ENCODE data around the gene LMNTD1. TPM values are rescaled to one million over a fixed set of nuclear protein-coding genes. Genes with fewer than 3 reads are reported as not detected.
A peak's percentile ranks its signal among the peaks of the same experiment; 100 is the strongest.

LMNTD1 gene
- total and polyA plus RNA-seq, 9 of the 15 experiments (the other 6 are each of a cell fraction or from before 2014, with no cell fraction given): not detected

DNA sequence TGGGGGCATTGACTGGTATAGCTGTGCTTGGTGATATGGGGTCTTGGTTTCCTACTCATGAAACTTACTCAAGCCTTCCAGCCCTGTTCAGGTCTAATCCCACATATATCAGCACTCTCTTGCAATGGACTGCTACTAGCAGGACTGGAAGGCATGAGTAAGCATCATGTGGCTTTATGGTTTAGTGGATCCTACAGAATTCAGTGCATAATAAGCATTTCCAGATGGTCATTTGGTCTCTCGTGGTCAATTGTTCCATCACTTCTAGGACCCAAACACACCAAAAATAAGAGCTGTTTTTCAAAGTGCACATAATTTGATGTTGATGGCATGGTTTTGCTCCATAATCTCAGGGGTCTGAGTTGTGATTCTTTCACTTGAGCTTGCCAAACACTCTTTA, 114.4 kb downstream of the LMNTD1 start:
- no TSS peak for BruUV-seq (replicated peaks)
- H3K9me1 ChIP-seq (ENCODE audit: control insufficient read depth, insufficient read depth, low read length): no peaks in the 10 kb centered on the region
- whole genome bisulfite sequencing (ENCODE audit: insufficient coverage, low coverage, missing lambda C conversion rate): 0% methylated on average over 1 of the region's 1 CpG
- no peak overlapping the region for H2AFZ ChIP-seq (ENCODE audit: low read depth, low read length)
- no peak overlapping the region for H3K9ac ChIP-seq (ENCODE audit: insufficient read depth in 1 of 2, low read depth in 2 of 2, low read length in 2 of 2)
- no peaks in the 10 kb centered on the region for H3K4me1 ChIP-seq (replicated peaks in 1 of 2; ENCODE audit: control insufficient read depth in 2 of 2, insufficient read depth in 2 of 2, low read length in 2 of 2)
- no peak overlapping the region for H3K27ac ChIP-seq (ENCODE audit: extremely low read depth, low read depth, low read length)
- no peaks in the 10 kb centered on the region for H3K79me2 ChIP-seq (ENCODE audit: control insufficient read depth, insufficient read depth, low read length)
- POLR2A ChIA-PET: no interaction called here
- in situ Hi-C loops (cut with MboI): no loop called here
- H3K27me3 ChIP-seq (ENCODE audit: control insufficient read depth in 2 of 2, insufficient read depth in 2 of 2, low read length in 2 of 2): no peaks in the 10 kb centered on the region; a peak in 1 of 5 replicates
- H4K20me1 ChIP-seq (replicated peaks; ENCODE audit: control insufficient read depth, insufficient read depth, low read length): no peaks in the 10 kb centered on the region
- no peak for DNase-seq (ENCODE audit: extremely low read depth in 1 of 4, low spot score in 3 of 4)
- no peak for TF ChIP-seq ZNF589 (CRISPR knock-in tag; IDR thresholded peaks at IDR 0.05; ENCODE audit: low read depth)
- TF ChIP-seq, protein P1, sequence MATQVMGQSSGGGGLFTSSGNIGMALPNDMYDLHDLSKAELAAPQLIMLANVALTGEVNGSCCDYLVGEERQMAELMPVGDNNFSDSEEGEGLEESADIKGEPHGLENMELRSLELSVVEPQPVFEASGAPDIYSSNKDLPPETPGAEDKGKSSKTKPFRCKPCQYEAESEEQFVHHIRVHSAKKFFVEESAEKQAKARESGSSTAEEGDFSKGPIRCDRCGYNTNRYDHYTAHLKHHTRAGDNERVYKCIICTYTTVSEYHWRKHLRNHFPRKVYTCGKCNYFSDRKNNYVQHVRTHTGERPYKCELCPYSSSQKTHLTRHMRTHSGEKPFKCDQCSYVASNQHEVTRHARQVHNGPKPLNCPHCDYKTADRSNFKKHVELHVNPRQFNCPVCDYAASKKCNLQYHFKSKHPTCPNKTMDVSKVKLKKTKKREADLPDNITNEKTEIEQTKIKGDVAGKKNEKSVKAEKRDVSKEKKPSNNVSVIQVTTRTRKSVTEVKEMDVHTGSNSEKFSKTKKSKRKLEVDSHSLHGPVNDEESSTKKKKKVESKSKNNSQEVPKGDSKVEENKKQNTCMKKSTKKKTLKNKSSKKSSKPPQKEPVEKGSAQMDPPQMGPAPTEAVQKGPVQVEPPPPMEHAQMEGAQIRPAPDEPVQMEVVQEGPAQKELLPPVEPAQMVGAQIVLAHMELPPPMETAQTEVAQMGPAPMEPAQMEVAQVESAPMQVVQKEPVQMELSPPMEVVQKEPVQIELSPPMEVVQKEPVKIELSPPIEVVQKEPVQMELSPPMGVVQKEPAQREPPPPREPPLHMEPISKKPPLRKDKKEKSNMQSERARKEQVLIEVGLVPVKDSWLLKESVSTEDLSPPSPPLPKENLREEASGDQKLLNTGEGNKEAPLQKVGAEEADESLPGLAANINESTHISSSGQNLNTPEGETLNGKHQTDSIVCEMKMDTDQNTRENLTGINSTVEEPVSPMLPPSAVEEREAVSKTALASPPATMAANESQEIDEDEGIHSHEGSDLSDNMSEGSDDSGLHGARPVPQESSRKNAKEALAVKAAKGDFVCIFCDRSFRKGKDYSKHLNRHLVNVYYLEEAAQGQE (IDR thresholded peaks at IDR 0.05; ENCODE audit: borderline replicate concordance): peak; percentile 19; the same call in 1 of the 2 replicates
- TF ChIP-seq, protein P1 (CRISPR knock-in tag; IDR thresholded peaks at IDR 0.05; ENCODE audit: low read depth): no peak
- no peak for TF ChIP-seq ZNF511 (CRISPR knock-in tag; IDR thresholded peaks at IDR 0.05)
- CTCF ChIA-PET (ENCODE audit: low intra/inter-chr PET ratio): interaction anchor here (0.5 kb wide), 1 partner anchor 120 kb away, joined by 3 read pairs; no protein-coding TSS in a partner anchor
- no peak for FAIRE-seq
- no peak overlapping the region for H3K4me2 ChIP-seq (ENCODE audit: insufficient read depth, low read length)
- no peaks in the 10 kb centered on the region for H3K9me3 ChIP-seq (replicated peaks; ENCODE audit: control insufficient read depth, insufficient read depth, low read depth, low read length)
- no peaks in the 10 kb centered on the region for H3K36me3 ChIP-seq (ENCODE audit: control insufficient read depth, insufficient read depth, low read length)
- no peak for ATAC-seq
- intact Hi-C loops (cut with micrococcal nuclease): no loop called here
- H3K4me3 ChIP-seq: no peak overlapping the region

All from K562 (cell line).